Activated CD4-positive, CD25-positive, alpha-beta regulatory T cell treated with anti-CD3 and anti-CD28 coated beads, Interleukin-2, amount 50 U/mL, for 16 hours (primary cell): Measurements from ENCODE around the gene TDRD1.
"Not testable (repeated sequence)": the region's sequence is repeated elsewhere in the genome, so short reads cannot be mapped to it uniquely, and the experiment has no call there.

ENCODE experiments used
- DNase-seq: peaks from one replicate; pipeline ENCODE4 v3.0.0-alpha.2; 2020; ENCODE audit warnings: low read depth, low spot score

Gene TDRD1, protein sequence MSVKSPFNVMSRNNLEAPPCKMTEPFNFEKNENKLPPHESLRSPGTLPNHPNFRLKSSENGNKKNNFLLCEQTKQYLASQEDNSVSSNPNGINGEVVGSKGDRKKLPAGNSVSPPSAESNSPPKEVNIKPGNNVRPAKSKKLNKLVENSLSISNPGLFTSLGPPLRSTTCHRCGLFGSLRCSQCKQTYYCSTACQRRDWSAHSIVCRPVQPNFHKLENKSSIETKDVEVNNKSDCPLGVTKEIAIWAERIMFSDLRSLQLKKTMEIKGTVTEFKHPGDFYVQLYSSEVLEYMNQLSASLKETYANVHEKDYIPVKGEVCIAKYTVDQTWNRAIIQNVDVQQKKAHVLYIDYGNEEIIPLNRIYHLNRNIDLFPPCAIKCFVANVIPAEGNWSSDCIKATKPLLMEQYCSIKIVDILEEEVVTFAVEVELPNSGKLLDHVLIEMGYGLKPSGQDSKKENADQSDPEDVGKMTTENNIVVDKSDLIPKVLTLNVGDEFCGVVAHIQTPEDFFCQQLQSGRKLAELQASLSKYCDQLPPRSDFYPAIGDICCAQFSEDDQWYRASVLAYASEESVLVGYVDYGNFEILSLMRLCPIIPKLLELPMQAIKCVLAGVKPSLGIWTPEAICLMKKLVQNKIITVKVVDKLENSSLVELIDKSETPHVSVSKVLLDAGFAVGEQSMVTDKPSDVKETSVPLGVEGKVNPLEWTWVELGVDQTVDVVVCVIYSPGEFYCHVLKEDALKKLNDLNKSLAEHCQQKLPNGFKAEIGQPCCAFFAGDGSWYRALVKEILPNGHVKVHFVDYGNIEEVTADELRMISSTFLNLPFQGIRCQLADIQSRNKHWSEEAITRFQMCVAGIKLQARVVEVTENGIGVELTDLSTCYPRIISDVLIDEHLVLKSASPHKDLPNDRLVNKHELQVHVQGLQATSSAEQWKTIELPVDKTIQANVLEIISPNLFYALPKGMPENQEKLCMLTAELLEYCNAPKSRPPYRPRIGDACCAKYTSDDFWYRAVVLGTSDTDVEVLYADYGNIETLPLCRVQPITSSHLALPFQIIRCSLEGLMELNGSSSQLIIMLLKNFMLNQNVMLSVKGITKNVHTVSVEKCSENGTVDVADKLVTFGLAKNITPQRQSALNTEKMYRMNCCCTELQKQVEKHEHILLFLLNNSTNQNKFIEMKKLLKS

DNA sequence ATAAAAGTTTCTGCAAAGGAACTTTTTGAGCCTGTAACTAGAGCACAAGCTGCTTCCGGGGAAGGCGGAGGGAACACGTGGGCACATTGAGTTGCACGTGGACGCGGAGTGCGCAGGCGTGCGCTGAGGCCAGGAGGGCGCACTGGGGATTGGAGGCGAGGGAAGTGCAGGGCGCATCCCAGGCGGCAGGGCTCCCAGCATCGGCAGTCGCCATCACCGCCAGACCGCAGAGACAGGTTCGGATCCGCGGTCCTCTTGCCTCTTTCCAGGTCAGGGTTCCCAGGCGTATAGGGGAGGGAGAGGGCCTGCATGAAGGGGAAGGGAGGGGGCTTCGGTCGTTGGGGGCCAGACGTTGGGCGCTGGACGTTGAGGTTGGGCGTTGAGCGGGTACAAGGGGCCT is at the start of gene TDRD1:
TDRD1 (plus strand) TSS at position 206 of the 400 bp plus-strand sequence. CDS start 8,479 bp downstream, outside the sequence.
- no peak for DNase-seq

DNA sequence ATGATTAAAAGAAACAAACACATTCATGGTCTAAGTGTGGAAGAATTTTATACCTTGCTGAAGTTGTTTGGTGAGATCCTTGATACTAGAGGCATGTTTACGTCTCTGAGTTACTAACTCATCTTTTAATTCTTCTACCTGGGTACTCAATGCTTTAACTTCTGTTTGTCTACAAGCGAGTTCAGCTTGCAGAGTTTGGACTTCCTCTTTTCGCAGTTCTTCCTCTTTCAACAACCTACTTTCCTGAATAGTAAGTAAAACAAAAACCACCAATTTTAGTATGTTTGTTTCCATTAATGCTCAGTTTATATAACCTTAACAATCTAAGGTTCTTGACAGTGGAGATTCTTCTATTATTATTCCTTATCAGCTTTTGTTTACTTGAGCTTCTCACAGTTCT is 48.1 kb upstream of the TDRD1 start:
- no peak for DNase-seq

DNA sequence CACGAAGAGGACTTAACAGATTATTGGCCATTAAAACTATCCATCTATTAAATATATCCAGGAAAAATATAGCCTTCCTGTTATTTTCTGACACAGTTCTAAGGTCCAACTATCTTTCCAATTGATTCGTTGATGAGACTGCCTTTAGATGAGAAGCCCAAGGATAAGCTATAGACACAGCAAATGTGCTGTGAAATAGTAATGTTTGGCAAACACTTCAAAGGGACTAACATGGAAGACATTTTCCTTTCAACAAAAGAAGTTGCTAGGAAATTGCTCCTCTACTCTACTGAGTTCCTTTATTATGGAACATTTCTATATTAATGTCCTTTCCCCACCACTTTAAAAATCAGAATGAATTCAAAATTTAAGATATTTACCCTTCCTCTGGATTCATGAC is 43.7 kb upstream of the TDRD1 start:
- no peak for DNase-seq

DNA sequence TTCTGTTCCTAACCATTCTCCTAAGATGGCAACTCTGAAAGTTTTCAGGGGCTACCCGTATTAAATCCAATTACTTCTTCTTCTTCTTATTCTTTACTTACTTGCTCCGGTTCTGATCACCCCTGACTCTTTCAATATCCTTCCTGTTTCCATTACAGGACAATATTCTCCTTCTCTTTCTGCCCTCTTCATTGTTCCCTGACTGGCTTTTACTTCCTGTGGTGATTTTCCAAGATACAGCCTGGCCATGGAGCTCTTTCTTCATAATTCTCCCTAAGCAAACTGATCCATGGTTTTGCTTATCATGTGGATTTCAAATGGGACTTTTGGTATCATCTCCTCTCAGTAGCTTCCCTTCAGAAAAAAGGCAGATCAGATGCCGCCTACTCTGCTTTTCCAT is 40.6 kb upstream of the TDRD1 start:
- DNase-seq = no peak

DNA sequence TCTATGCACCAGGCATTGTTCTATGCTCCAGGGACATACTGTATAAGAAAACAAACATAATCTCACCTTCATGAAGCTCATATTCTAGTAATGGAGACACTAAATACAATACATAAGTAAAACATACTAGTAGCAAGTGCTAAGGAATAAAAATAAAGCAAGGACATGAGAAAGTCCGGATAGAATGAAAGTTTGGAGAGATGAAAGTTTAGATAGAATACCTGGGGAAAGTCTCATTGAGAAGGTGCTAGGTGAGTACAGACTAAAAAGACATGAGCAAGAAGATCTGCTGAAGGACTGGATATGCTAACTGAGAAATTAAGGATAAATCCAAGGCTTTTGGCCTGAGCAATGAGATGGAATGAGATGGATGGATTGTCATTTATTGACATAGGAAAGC is 39.1 kb upstream of the TDRD1 start:
- no peak for DNase-seq

DNA sequence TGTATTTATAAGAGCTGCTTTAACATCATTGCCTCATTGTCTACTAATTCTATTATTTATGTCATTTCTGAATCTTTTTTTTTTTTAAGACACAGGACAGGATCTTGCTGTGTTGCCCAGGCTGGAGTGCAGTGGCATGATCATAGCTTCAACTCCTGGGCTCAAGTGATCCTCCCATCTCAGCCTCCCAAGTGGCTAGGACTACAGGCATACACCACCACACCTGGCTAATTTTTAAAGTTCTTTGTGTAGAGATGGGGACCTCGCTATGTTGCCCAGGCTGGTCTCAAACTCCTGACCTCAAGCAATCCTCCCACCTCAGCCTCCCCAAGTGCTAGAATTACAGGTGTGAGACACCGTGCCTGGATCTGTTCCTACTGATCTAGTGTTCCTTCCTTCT is 38.3 kb upstream of the TDRD1 start:
- not testable (repeated sequence) for DNase-seq

DNA sequence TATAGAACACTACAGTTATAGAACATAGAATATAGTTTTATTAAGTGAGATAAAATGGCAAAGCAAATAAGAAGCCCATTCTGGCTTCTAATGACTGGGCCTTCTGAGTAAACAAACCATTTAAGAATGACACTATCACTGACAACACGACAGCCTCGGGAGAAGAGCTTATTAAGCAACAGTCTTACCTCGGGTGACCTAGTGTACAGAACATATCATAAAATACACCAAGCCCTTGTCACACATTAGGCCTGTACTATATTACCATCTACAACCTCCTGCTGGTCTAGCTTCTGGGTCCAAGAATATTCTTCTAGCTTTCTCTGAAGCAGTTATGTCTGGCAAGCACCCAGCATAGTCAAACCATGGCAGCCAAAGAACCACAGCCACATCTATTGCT is 37.1 kb upstream of the TDRD1 start:
- no peak for DNase-seq

DNA sequence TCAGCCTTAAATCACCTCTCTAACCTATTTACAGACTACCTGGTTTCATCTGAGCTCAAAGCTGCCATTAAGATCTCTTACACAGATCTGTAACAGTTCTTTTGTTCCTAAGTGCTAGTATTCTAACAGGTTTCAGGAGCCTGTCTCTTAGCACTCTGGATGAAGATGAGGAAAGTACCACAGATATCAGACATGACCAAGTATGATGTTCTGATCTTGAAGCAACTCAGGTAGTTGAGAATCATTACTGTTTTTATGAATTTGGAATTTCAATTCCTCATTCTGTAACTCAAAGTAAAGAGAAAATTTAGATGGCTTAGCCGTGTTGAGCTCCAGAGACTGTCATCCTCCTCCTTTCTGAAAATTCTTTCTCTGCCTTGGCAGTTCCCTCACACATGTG is 36.0 kb upstream of the TDRD1 start:
- no peak for DNase-seq

DNA sequence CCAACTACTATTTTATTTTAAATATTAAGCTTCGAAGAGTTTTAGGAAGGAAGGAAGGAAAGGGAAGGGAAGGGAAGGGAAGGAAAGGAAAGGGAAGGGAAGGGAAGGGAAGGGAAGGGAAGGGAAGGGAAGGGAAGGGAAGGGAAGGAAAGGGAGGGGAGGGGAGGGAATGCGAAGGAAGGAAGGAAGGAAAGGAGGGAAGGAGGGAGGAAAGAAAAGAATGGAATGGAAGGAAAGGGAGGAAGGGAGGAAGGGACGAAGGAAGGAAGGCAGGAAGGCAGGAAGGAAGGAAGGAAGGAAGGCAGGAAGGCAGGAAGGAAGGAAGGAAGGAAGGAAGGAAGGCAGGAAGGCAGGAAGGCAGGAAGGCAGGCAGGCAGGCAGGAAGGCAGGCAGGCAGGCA is 29.7 kb upstream of the TDRD1 start:
- DNase-seq = not testable (repeated sequence)

DNA sequence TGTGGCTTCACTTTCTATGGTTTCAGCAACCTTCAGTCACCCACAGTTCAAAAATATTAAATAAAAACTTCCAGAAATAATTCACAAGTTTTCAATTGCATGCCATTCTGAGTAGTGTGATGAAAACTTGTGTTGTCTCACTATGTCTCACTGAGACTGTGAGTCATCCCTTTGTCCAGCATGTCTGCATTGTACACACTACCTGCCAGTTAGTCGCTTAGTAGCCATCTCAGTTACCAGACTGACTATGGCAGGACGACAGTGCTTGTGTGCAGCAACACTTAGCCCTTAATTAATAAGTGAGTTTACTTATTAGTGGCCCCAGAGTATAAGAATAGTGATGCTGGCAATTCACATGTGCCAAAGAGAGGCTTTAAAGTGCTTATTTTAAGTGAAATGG is 27.7 kb upstream of the TDRD1 start:
- no peak for DNase-seq

DNA sequence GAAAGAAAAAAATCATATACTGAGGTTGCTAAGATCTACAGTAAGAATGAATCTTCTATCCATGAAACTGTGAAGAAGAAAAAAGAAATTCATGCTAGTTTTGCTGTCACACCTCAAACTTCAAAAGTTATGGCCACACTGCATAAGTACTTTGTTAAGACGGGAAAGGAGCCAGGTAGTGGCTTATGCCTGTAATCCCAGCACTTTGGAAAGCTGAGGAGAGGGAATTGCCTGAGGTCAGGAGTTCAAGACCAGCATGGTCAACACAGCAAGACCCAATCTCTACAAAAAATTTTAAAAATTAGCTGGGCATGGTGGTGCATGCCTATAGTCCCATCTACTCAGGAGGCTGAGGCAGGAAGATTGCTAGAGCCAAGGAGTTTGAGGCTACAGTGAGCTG is 27.3 kb upstream of the TDRD1 start:
- no peak for DNase-seq

DNA sequence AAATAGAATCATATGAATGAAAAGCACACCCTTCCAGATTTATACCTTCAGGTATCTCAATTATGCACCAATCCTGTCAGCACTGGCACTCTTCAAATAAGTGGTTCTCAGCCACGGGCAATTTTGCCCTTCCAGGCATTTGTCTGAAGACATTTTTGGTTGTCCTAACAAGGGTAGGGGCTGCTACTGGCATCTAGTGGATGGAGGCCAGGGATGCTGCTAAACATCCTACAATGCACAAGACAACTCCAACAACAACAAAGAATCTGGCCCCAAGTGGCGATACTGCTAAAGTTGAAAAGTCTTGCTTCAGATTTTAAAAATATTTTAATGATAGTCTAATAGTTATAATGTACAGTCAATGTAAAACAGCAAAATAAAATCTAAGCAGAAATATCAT is 21.2 kb upstream of the TDRD1 start:
- DNase-seq = no peak

DNA sequence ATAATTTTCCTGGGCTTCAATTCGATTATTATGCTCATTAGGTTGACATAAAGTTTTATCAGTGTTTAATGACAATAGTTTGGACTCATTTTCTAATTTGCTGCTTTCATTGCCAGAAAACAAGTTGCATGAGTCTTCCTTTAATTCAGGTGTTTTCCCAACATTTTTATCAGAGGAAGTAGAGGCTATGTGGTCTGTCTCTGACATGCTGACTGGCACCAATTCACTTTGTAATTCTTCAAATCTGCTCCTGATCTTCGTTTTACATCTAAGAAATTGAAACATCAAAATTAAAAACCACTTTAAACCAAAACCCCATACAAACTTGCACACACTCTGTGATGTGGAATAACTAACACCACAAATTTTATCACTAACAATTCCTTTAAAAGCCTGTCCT is 16.1 kb upstream of the TDRD1 start:
- DNase-seq = no peak

DNA sequence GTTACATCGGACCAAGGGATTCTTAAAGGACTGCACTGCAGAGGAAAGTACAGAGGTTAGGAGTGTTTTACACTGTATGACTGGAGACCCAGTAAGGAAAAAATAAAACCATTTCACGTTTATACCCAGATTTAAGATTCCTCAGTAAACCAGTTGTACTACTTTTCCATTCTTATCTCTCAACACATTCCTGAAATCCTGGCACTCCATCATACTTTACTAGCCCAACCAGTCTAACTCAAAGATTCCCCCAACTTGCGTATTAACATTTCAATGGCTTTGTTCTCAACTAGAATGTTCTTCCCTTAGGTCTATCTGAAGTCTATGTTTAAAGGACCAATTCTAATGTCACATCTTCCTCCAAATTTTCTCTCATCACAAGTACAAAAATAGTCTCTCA is 13.1 kb upstream of the TDRD1 start:
- no peak for DNase-seq

DNA sequence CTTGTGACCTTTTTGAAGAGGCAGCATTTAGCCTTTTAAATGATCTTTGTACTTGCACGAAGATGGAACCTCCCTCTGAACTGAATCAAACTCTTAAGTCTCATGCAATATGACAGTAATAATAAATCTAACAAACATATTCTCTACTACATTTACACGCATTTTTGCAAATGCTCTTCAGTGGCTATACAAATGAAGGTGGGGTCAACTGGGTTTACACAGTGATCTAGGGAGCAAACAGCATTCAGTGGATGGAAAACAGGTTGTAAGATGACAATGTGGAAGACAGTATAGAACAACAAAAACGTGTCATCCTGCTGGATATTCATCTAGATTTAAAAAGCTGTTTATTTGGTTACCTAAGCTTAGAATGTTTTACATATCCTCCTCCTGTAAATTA is 12.7 kb upstream of the TDRD1 start:
- DNase-seq = no peak

DNA sequence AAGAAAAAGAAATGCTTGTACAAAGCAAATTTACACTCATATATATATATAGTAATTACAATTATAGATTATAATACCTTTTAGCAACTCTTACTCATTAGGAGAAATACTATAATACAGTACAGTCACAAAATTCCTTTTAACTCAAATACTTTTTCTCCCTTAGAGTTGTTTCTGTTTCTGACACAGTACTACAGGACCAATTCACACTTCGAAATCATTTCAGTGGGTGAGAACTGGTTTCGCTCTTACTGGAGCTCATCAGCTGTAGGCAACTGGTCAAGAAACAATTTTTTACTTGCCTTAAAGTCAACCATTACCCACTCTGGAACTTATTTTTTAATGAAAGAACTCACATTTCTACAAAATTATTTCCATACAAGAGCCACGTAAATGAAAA is 11.2 kb upstream of the TDRD1 start:
- DNase-seq = no peak

DNA sequence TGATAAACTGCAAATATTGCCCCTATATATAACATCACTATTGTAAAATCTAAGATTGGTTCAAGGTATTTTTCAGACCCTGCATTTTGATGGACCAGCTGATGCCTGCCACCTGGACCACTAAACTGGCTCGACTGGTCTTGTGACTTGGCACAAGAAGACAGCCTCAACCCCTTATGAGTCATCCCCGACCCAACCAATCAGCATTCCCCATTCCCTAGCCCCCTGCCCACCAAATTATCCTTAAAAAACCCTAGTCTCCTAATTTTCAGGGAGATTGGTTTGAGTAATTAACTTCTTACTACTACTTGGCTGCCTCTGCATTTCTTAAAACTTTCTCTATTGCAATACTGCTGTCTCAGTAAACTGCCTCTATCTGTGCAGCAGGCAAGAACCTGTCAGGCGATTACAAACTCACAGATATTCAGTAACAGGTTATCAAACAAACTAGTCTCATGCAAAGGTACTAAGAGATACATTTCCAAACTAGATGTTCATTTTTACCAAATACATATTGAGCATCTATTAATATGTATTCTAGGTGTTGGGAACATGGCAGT is 10.6 kb upstream of the TDRD1 start:
- no peak for DNase-seq

DNA sequence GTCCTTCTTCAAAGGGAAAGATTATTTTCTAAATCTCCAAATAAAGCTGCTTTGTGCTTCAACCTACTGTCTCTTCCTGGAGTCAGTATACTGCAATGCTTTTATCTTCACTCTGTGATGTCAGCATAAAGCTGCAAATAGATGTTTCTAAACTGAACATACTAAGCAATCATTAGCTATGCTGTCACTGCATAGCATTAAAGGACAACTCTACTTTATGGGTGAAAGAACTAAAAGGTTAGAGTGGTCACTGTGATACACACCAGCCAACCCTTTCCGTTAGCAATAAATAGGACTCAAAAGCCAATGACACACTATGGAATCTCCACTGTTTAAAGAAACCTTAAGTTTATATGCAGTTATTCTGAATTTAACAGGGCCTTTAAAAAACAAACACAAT is 6.9 kb upstream of the TDRD1 start:
- DNase-seq = no peak

DNA sequence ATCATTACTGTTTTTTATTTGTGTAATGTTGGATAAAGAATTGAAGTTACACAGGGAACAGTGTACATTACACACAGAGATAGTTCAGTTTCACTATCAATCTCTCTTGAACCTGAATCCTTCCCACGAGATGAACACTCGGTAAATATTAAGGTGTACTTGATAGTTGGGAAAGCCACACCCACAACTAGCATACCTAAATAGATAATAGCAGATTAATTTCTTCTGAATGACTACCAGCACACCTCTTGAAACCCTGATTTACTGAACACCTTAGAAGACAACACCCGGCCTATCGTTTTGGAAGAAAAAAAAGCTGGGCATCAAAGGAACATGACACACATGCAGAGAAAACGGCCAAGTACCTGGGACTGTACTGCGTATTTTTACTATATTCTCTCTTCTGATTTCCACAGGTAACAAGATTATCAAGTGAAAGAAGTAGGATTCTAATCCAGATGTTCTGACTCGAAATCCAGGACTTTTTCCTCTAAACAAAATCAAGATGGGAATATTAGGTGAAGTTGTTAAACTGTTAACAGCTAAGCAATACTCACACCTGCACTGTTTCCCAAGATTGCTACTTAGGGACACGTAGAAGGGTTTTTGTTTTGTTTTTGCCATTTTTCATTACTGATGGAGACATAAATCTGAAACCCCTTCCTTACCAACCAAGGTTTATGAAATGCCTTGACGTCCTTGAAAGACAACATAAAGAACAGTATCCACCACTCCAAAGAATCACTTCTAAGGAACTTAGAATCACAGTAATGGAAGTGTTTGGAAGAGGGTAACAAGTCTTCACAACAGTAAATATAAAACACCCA is 6.2 kb upstream of the TDRD1 start:
- DNase-seq = no peak

DNA sequence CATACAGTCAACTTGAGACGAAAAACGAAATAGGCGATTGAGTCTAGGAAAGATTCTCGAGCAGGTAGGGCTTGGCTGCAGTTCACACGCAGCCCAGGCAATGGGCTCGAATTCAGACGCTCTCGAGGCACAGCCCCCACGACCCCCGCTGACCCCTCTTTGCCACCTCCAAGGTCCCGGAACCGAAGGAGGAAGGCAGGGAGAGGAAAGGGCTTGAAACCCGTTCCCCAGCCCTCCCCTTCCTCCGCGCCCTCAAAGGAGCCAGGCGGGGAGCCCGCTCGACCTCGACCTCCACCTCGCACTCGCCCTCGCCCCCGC is 5.6 kb upstream of the TDRD1 start:
- no peak for DNase-seq
